Erythroblast (primary cell): ENCODE results near the gene CABP5.

Source experiments
- GATA1 ChIP-seq: IDR thresholded peaks from 2 replicates; pipeline ENCODE4 v1.6.1; 2011; ENCODE audit warnings: low read depth, mild to moderate bottlenecking, control low read depth, low read length, moderate library complexity
- POLR2A ChIP-seq: IDR thresholded peaks from 2 replicates; pipeline ENCODE4 v1.6.1; 2011; ENCODE audit warnings: mild to moderate bottlenecking, low read length

DNA sequence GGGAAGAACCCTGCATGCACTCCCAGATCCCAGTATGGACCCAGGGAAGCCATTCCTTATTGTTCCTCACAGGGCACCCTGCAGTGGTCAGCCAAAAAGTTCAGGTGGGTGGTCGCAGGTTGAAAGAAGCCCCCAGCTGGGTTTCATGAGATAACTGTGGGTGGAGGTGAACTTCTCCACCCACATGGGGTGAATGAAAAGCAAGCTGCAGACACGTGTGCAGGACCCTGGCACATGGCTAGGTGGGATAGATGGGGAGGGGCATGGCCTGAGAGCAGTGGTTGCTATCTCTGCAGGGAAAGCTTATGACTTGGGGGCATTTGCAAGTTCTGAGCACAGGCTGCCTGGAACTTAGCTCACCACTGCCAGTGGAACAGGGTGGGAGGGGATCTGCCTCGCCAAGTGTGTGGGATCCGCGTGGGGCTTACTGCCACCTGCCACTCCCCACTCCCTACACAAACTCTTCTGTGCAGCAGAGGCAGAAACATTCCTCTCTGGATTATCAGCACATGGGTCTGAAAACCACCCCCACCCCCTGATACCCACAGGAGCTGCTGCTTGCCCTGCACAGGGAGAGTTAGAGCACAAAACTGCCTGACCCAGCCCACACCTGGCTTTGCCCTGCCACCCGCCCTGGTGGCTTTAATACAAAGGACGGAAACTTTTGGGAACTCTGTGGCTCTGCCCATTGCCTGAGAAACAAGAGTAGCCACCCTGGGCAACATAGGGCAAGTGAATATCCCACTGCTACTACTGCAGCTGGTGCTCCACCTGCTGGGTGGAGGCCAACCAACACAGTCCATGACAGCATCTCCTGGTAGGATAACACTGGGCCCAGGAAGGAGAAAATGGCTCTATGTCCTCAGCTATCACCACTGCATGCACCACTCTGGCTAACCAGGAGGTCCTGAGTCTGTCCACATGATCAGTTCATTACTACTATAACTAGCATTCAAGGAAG lies 42.3 kb upstream of the CABP5 start:
- TF ChIP-seq POLR2A: no peak
- no peak for TF ChIP-seq GATA1
